Measurements from ENCODE around the gene TMEM106C. TPM values are rescaled to one million over a fixed set of nuclear protein-coding genes. Genes with fewer than 3 reads are reported as not detected.

Gene TMEM106C
- total RNA-seq, 1 donor from 2014 or later: 76.1 TPM

DNA sequence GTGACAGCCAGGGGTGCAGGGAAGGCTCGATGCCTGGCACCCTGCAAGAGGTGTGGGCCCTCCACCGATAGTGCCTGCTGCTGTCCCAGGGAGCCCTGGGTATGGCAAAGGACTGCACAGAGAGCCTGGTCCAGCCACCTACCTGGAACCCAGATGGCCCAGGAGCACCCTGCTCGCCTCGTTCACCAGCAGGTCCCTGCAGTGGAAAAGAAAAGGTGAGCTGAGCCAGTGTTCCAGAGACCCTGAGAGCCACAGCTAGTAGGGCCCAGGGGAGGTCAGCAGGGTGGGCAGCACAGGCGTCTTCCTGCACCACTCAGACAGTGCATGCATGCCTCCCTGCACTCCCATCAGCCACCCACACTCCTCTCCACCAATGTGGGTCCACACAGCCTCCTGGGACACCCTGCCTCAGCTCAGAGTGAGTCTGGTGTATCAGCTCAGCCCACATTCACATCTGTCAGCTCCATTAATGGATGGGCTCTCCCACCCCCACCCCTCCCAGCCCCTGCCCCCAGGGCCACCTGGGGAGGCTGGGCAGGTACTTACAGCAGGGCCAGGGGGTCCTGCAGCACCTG lies 20.2 kb downstream of the TMEM106C start:
- DNase-seq (ENCODE audit: low spot score, unreplicated experiment): no peak
- H3K9me3 Mint-ChIP-seq (ENCODE audit: low read depth): no peaks in the 10 kb centered on the region
- no peak overlapping the region for H3K27ac Mint-ChIP-seq
- TF ChIP-seq, protein P1, sequence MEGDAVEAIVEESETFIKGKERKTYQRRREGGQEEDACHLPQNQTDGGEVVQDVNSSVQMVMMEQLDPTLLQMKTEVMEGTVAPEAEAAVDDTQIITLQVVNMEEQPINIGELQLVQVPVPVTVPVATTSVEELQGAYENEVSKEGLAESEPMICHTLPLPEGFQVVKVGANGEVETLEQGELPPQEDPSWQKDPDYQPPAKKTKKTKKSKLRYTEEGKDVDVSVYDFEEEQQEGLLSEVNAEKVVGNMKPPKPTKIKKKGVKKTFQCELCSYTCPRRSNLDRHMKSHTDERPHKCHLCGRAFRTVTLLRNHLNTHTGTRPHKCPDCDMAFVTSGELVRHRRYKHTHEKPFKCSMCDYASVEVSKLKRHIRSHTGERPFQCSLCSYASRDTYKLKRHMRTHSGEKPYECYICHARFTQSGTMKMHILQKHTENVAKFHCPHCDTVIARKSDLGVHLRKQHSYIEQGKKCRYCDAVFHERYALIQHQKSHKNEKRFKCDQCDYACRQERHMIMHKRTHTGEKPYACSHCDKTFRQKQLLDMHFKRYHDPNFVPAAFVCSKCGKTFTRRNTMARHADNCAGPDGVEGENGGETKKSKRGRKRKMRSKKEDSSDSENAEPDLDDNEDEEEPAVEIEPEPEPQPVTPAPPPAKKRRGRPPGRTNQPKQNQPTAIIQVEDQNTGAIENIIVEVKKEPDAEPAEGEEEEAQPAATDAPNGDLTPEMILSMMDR (IDR thresholded peaks at IDR 0.05; ENCODE audit: unreplicated experiment): no peak
- peaks cover 24% of the 10 kb centered on the region for H3K36me3 Mint-ChIP-seq (ENCODE audit: insufficient read depth)
- peaks cover 10% of the 10 kb centered on the region for H3K4me1 Mint-ChIP-seq (ENCODE audit: low read depth)
- H3K27me3 Mint-ChIP-seq: no peaks in the 10 kb centered on the region
- no peak overlapping the region for H3K4me3 Mint-ChIP-seq (ENCODE audit: low read depth)

DNA sequence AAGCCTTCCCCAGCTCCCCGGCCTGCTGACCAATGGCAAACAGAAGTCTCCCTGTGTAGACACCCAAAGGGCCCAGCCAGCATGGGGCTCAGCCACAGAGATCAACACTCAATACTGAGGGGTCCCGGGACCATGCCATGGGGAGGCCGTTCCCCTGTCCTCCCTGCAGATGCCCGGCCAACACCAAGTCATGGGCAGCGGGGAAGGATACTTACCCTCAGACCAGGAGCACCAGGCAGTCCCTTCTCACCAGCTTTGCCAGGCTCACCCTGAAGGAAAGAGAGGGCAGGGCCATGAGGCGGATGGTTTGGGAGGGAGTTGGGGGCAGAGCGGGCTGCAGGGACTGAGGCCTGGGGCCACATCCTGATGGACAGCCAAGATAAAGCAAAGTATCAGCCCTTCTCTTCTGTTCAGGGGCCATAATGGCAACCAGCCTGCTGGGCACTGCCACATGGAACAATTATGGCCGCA lies 21.0 kb downstream of the TMEM106C start:
- no peak for DNase-seq (ENCODE audit: low spot score, unreplicated experiment)
- Mint-ChIP-seq H3K36me3 (ENCODE audit: insufficient read depth) (peaks cover 21% of the 10 kb centered on the region), H3K27ac (no peak overlapping the region), H3K4me3 (ENCODE audit: low read depth) (no peak overlapping the region), H3K4me1 (ENCODE audit: low read depth) (peaks cover 16% of the 10 kb centered on the region), H3K9me3 (ENCODE audit: low read depth) (no peaks in the 10 kb centered on the region), H3K27me3 (no peaks in the 10 kb centered on the region)
- TF ChIP-seq, protein P1 (IDR thresholded peaks at IDR 0.05; ENCODE audit: unreplicated experiment): no peak

DNA sequence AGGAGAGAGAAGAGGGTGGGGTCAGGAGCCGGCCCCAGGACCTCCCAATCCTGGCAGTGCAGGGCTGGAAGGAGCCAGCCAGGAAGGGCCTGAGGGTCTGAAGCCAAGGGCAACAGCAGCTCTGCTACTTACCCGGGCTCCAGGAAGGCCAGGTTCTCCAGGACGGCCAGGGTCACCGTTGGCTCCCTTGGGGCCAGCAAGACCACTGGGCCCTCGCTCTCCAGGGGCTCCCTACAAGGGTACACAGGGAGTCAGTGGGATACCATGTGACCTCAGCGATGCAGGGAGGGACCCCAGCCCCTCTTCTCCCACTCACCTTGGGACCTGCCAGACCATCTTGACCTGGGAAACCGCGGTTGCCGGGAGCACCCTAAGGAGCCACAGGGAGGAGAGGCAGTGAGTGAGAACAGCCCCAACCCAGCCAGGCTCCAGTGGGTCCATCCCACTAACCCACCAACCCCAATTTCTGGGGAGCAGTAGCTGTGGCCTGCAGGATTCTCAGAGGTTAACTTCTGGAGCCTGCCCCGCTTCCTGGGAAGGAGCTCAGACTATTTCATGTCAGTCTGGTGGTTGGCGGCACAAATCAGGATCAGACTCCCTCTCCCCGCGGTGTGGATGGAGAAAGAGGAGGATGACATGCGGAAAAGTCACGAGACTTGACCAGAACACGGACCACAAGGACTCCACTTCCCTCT lies 22.3 kb downstream of the TMEM106C start:
- H3K4me1 Mint-ChIP-seq (ENCODE audit: low read depth): peaks cover 16% of the 10 kb centered on the region
- no peaks in the 10 kb centered on the region for H3K27me3 Mint-ChIP-seq
- H3K4me3 Mint-ChIP-seq (ENCODE audit: low read depth): no peak overlapping the region

DNA sequence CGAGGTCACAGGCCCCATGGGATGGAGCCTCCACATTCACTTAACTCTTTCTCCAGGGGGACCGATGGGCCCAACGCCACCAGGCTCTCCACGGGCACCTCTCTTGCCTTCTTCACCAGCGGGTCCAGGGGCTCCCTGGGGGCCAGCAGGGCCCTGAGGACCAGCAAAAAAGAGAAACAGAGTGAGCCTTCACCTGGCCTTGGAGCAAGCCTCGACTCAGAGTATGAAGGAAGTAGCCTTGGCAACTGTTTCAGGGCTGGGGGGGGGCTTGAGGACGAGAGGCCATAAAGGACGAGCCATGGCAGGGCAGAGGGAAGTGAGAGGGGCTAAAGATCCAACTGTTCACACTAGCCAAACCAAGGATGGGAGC lies 22.9 kb downstream of the TMEM106C start:
- peaks cover 21% of the 10 kb centered on the region for H3K36me3 Mint-ChIP-seq (ENCODE audit: insufficient read depth)
- no peaks in the 10 kb centered on the region for H3K27me3 Mint-ChIP-seq
- DNase-seq (ENCODE audit: low spot score, unreplicated experiment): no peak
- H3K9me3 Mint-ChIP-seq (ENCODE audit: low read depth): no peaks in the 10 kb centered on the region
- no peak overlapping the region for H3K4me3 Mint-ChIP-seq (ENCODE audit: low read depth)
- H3K4me1 Mint-ChIP-seq (ENCODE audit: low read depth): peaks cover 16% of the 10 kb centered on the region
- no peak overlapping the region for H3K27ac Mint-ChIP-seq
- TF ChIP-seq, protein P1 (IDR thresholded peaks at IDR 0.05; ENCODE audit: unreplicated experiment): no peak

More for the DNA sequence above, 22.3 kb downstream of the TMEM106C start:
- H3K36me3 Mint-ChIP-seq (ENCODE audit: insufficient read depth): peaks cover 21% of the 10 kb centered on the region
- TF ChIP-seq, protein P1 (IDR thresholded peaks at IDR 0.05; ENCODE audit: unreplicated experiment): no peak
- H3K27ac Mint-ChIP-seq: no peak overlapping the region
- no peak for DNase-seq (ENCODE audit: low spot score, unreplicated experiment)
- no peaks in the 10 kb centered on the region for H3K9me3 Mint-ChIP-seq (ENCODE audit: low read depth)

DNA sequence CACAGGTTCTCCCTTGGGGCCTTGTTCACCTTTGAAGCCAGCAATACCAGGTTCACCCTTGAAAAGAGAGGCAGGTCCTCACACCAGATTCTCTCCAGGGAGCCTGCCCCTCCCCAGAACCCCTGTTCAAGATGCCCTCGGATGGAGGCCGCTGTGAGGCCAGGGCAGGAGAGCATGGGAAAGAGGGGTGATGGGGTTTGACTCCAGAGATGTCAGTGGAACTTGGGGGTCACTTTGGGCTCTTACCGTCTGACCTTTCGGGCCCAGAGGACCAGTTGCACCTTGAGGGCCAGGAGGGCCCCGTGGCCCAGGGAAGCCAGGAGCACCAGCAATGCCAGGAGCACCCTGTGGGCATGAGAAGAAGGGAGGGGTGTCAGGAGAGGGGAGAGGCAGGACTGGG lies 23.4 kb downstream of the TMEM106C start:
- DNase-seq (ENCODE audit: low spot score, unreplicated experiment): no peak
- no peak overlapping the region for H3K4me3 Mint-ChIP-seq (ENCODE audit: low read depth)
- TF ChIP-seq, protein P1 (IDR thresholded peaks at IDR 0.05; ENCODE audit: unreplicated experiment): no peak

More for the DNA sequence above, 23.4 kb downstream of the TMEM106C start:
- no peak overlapping the region for H3K27ac Mint-ChIP-seq
- H3K9me3 Mint-ChIP-seq (ENCODE audit: low read depth): no peaks in the 10 kb centered on the region
- H3K27me3 Mint-ChIP-seq: no peaks in the 10 kb centered on the region
- H3K36me3 Mint-ChIP-seq (ENCODE audit: insufficient read depth): peaks cover 21% of the 10 kb centered on the region
- peaks cover 16% of the 10 kb centered on the region for H3K4me1 Mint-ChIP-seq (ENCODE audit: low read depth)
